Measurements from ENCODE around the gene CKMT2.

CKMT2 gene

GRCh38 chr5:81216152-81216551 is 17.0 kb upstream of the CKMT2 start:
- DNase-seq (ENCODE audit: low spot score), result no peak

- no peak for DNase-seq (ENCODE audit: low spot score)
These were observed 13.7 kb upstream of the CKMT2 start for GRCh38 chr5:81219389-81219788.

- DNase-seq (ENCODE audit: low spot score), result no peak
These were observed 10.8 kb upstream of the CKMT2 start for GRCh38 chr5:81222285-81222684.

- no peak for DNase-seq (ENCODE audit: low spot score)
These were observed 7.7 kb upstream of the CKMT2 start for GRCh38 chr5:81225463-81225862.

GRCh38 chr5:81226286-81226685 is 6.8 kb upstream of the CKMT2 start:
- no peak for DNase-seq (ENCODE audit: low spot score)

GRCh38 chr5:81226949-81227348 is 6.2 kb upstream of the CKMT2 start:
- DNase-seq (ENCODE audit: low spot score), result no peak

GRCh38 chr5:81228084-81228483 is 5.0 kb upstream of the CKMT2 start:
- DNase-seq (ENCODE audit: low spot score), result no peak

GRCh38 chr5:81230416-81230815 is 2.7 kb upstream of the CKMT2 start:
- no peak for DNase-seq (ENCODE audit: low spot score)

- DNase-seq (ENCODE audit: low spot score), result no peak
These were observed 550 bp upstream of the CKMT2 start for GRCh38 chr5:81232464-81233079.

- no peak for DNase-seq (ENCODE audit: low spot score)
These were observed 1.2 kb downstream of the CKMT2 start for GRCh38 chr5:81234299-81234698.

- no peak for DNase-seq (ENCODE audit: low spot score)
These were observed 1.7 kb downstream of the CKMT2 start for GRCh38 chr5:81234801-81235200.

GRCh38 chr5:81235287-81236072 is 2.4 kb downstream of the CKMT2 start:
- no peak for DNase-seq (ENCODE audit: low spot score)

GRCh38 chr5:81238460-81238859 is 5.3 kb downstream of the CKMT2 start:
- no peak for DNase-seq (ENCODE audit: low spot score)

- DNase-seq (ENCODE audit: low spot score), result no peak
These were observed 6.5 kb downstream of the CKMT2 start for GRCh38 chr5:81239613-81240012.

GRCh38 chr5:81241001-81241400 is 7.9 kb downstream of the CKMT2 start:
- DNase-seq (ENCODE audit: low spot score), result no peak

GRCh38 chr5:81241961-81242648 is 9.0 kb downstream of the CKMT2 start:
- DNase-seq (ENCODE audit: low spot score), result no peak

- no peak for DNase-seq (ENCODE audit: low spot score)
These were observed 9.8 kb downstream of the CKMT2 start for GRCh38 chr5:81242906-81243436.

GRCh38 chr5:81244451-81244850 is 11.3 kb downstream of the CKMT2 start:
- no peak for DNase-seq (ENCODE audit: low spot score)

- no peak for DNase-seq (ENCODE audit: low spot score)
These were observed 12.7 kb downstream of the CKMT2 start for GRCh38 chr5:81245871-81246235.

GRCh38 chr5:81246697-81247096 is 13.6 kb downstream of the CKMT2 start:
- no peak for DNase-seq (ENCODE audit: low spot score)

- DNase-seq (ENCODE audit: low spot score), result peak; percentile 71
These were observed 14.4 kb downstream of the CKMT2 start for GRCh38 chr5:81247441-81247972.

- DNase-seq (ENCODE audit: low spot score), result no peak
These were observed 16.1 kb downstream of the CKMT2 start for GRCh38 chr5:81249240-81249639.

GRCh38 chr5:81250004-81250403 is 16.9 kb downstream of the CKMT2 start:
- no peak for DNase-seq (ENCODE audit: low spot score)

Measured in kidney tubule cell (primary cell).